Esophagus squamous epithelium (tissue), 4 donors: ENCODE measurements around the gene DNAJB6.

Source experiments
- POLR2A ChIP-seq, 4 donors: fragments of 450-650 bp; IDR thresholded peaks; one replicate each; pipeline ENCODE4 v1.6.1; 2017; ENCODE audit warnings: antibody characterized with exemption in 4 of 4, mild to moderate bottlenecking in 4 of 4, moderate library complexity in 3 of 4
- TF ChIP-seq, protein P1 (sequence below), 6 experiments: fragments of 450-650 bp in 4 of 6; fragments of 200-600 bp in 2 of 6; sonication (generic) in 2 of 6; IDR thresholded peaks; one replicate each; pipeline ENCODE4 v1.5.1; 2016 to 2019; ENCODE audit warnings: antibody characterized with exemption in 6 of 6, mild to moderate bottlenecking in 4 of 6, moderate library complexity in 4 of 6

GRCh38 chr7:157434701-157435100 lies 97.9 kb downstream of the DNAJB6 start:
- TF ChIP-seq POLR2A (IDR thresholded peaks at IDR 0.05): no peak
- TF ChIP-seq, protein P1, sequence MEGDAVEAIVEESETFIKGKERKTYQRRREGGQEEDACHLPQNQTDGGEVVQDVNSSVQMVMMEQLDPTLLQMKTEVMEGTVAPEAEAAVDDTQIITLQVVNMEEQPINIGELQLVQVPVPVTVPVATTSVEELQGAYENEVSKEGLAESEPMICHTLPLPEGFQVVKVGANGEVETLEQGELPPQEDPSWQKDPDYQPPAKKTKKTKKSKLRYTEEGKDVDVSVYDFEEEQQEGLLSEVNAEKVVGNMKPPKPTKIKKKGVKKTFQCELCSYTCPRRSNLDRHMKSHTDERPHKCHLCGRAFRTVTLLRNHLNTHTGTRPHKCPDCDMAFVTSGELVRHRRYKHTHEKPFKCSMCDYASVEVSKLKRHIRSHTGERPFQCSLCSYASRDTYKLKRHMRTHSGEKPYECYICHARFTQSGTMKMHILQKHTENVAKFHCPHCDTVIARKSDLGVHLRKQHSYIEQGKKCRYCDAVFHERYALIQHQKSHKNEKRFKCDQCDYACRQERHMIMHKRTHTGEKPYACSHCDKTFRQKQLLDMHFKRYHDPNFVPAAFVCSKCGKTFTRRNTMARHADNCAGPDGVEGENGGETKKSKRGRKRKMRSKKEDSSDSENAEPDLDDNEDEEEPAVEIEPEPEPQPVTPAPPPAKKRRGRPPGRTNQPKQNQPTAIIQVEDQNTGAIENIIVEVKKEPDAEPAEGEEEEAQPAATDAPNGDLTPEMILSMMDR (IDR thresholded peaks at IDR 0.05): no peak
